HG03135 (cell line): ENCODE data around the gene SLC25A1.
A peak's percentile ranks its signal among the peaks of the same experiment; 100 is the strongest.

Experiments used
- ATAC-seq: cut with Tn5 transposase; IDR thresholded peaks from one replicate; pipeline ENCODE4 v1.9.1; 2021; ENCODE audit warnings: mild to moderate bottlenecking, moderate library complexity; ENCODE audit not compliant: unreplicated experiment

The SLC25A1 gene

DNA sequence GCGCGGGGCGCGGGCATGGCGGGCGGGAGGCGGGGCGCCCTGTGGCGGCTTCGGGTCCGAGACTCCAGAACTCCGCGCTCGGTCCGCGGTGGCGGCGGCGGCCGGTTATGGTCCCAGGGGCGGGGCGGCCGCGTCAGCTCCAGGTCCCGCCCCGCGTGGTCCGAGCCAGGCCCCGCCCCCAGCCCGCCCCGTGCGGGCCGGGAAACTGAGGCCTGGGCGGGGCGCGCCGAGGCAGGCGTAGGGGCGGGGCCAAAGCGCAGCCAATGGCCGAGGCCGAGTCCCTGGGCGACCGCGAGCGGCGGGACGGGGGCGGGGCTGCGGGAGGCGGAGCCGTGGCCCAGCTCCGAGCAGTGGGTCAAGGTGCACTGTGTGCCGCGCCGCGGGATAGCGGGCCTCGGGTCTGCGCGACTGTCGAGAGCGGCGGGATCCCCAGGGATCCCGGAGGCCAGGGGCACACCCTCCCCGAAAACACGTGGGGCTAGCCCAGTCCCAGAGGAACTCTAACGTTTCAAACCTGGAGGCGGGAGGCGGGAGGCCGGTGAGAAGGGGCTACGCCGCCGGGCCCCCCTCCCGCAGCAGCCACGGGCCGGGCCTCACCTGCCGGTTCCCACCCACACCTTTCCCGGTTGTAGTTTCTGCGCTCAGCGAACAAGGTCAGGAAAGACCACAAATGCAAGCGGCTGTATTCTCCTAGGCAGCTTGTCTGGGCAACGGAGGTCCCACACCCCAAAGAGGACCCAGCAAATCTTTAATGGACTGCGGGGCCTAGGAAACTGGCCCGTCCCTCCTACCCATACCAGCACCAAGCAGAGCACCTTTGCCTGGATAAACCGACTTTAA lies at the start of gene SLC25A1:
SLC25A1 (minus strand) TSS at position 80 of the 840 bp plus-strand sequence; CDS start at position 17, 63 bp downstream.
- peak; percentile 66 for ATAC-seq

DNA sequence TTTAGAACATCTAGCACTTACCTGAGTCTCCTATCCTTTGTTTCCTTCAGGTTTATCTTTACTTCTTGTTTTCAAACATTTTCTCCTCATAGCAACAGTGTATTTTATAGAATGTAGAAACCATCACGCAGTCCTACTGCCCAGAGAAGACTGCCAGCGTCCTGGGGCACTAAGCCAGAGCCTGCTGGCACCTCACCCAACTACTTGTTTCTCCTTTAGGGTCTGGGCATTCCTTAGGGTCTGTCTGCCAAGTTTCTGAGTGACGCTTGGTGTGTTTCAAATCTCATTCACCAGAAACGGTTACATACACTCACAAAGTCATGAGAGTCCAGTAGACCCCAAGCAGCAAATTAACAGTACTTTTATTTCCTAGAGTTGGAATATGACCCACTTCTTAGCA lies 49.6 kb upstream of the SLC25A1 start:
- no peak for ATAC-seq

DNA sequence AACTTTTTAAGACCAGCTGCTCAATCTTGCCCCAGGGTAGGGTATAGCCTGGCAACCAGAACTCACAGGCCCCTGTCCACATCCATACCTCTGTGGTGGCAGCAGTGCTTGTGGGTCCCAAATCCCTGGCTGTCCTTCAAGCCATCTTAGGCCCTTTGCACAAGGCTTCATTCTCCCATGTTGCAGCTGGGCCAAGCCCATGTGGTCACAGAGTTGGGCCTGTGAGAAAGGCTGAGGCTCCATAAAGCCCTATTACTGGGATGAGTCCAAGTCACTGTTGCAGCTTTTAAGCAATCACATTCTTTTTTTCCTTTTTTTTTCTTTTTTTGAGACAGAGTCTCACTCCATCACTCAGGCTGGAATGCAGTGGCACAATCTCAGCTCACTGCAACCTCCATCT lies 47.9 kb upstream of the SLC25A1 start:
- no peak for ATAC-seq

DNA sequence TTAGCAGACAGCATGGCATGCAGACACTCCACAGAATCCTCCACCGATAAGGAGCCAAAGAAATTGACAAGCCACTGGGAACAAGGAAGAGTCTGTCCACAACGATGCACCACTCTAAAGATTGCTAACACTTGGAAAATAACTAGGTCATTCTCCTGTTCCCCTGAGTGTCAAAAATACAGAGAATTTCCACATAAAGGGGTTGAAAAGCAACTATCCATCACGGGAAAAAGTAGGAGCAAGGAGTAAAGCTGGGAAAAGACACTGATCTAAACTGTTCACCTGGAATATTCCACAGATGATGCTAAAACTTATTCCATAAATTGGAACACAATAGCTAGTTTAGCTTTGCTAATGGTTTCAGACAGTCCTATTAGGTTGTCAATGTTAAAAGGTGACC lies 47.0 kb upstream of the SLC25A1 start:
- no peak for ATAC-seq

DNA sequence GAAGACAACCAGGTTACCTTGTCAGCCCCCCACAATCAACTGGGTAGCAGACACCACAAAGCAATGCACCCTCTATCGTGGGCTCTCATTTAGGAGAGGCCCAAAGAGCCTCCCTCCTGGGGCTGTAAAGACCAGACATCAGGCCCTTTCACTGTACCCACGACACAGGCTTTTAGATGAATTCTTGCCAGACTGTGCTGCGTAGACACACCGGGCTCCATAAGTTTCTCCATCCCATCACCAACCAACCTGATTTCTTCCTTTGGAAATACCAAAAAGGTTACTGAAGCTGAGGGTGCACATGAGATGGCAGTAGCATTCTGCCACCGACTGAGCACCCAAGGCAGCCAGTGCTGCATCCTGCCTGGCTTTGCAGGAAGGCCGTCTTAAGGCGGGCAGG lies 46.4 kb upstream of the SLC25A1 start:
- ATAC-seq, result no peak

DNA sequence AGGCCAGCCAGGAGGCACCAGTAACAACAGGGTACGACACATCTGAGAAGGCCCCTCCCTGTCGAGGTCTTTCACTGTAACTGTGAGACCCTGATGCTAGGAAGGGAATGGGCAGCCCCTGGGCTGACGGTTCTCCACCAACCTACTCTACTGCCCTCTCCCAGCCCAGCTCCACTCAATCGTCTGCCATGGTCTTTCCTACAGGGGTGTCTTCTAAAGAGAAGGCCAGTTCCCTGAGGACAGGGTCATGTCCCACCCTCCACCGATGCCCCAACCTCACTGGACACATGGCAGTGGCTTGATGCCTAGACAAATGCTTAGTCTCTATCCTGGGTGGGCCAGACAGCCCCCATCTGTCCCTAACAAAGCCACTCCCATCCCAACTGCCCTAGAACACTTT lies 46.0 kb upstream of the SLC25A1 start:
- ATAC-seq, result no peak

DNA sequence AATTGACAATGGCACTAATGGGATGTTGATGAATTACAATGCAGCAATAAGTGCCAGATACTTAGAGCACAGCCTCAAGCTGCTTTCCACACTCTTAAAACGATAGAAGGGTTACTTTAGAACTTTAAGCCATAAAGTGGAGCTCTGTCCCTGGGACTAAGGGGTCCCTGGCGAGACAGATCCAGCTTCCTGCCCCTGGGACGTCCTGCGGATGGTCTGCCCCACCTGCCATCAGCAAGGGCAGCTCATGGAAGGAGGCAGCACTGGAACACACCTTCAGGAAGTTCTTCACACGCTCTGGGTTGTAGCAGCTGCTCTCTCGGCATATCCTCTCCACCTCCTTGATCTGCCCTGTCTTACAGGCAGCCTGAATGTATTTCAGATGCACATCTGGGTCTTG lies 45.1 kb upstream of the SLC25A1 start:
- no peak for ATAC-seq

DNA sequence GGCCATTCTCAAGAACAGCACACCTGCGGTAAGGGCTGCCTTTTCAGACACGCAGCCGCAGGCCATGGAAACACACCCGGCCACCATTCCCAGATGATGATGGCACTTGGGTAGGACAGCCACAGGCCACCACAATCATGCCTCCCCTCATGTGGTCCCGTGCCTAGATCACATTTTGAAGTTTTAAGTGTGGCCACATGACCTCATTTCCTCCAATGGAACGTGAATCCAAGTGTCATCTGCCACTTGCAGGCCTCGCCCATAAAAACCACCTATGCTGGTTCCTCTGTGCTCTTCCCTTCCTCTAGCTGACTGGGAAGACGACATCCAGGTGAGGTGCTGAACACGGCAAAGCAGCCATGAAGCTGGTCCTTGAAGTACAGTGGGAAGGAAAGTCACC lies 44.6 kb upstream of the SLC25A1 start:
- ATAC-seq, result no peak

DNA sequence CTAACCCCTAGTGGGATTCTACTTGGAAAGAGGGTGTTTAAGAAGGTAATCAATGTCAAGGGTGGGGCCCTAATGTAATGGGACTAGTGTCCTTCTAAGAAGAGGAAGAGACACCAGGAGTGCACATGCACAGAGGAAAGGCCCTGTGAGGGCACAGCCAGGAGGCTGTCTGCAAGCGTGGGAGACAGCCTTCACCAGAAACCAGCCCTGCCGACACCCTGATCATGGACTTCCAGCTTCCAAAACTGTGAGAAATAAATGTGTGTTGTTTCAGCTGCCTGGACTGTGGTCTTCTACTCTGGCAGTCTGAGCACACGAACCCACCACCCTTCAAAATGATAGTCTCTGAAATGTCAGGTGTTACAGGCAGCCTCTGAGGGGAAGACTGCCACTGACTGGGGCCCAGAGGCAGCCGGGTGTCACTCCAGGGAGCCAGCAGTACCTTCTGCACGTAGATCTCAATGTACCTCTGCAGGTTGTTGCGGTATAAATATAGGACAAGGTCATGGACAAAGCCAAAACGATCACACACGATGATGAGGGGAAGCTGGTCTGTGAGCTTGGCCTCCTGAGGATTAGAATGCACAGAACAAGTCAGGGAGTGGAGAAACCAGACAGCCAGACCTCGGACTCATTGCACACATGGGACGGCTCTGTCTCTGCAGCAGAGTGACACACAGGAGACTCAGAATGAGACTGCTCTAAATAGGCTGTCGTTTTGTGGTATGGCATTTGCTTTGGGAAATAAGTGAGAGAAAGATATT lies 43.9 kb upstream of the SLC25A1 start:
- no peak for ATAC-seq

DNA sequence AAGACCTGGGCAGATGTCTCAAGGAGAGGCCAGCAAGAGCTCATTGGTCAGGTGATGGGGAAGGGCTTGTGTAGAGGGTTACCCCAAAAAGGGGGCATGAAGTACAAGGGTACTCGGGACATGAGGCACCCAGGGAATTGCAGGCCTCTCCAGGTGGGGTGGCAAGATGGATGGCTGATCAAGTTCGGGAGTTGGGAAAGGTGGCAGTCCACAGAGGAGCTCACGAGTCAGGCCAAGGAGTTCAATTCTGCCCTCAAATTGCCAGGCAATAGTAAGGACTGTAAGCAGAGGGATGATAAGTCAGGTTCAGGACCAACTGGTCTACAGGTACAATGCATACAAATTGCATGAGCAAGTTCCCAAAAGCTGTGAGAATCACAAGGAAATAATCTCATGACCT lies 42.3 kb upstream of the SLC25A1 start:
- no peak for ATAC-seq

DNA sequence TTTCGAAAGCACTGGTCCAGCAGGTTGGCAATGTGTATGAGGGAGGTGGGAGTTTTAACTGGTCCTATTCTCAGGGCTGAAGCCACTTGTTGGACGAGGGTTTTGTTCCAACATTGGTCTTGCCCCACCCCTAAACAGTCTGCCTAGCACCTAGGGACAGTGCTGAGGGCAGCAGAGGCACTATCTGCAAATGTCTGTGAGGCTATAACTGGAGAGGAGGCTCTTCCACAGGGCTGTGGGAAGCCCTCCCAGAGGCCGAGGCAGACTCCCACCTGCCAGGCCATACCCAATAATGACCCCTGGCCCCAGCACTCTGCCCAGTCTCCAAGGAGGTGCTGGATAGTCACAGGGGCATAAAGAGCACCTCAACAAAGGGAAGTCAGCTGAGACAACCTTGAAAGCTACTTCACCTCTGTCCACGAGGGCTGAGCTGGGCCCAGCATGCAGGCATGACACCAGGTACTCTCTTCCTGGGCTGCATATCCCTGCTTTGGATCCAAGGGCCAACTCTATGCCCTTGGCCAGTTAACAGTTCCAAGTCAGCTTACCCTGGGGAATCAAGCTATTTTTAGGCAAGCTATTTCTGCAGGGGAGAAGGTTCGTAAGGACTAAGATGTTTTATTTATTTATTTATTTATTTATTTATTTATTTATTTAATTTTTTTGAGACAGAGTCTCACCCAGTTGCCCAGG lies 40.2 kb upstream of the SLC25A1 start:
- no peak for ATAC-seq

DNA sequence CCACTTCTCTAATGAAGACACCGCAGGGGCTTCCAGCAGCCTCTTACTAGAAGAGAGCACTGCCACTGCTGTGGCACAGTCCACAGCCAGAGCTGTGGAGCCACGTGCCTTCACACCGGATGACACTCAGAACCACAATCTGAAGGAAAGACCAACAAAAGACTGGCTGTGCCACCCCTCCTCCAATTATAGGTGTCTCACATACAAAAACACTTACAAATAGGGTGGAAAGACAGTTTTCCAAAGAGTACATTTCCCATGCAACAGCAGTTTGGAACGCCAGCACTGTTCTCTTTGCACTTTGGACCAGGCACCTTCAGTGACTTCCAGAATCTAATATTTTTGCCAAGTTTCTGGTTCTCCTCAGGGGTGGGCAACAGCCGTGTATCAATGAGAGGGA lies 38.0 kb upstream of the SLC25A1 start:
- ATAC-seq, result no peak

DNA sequence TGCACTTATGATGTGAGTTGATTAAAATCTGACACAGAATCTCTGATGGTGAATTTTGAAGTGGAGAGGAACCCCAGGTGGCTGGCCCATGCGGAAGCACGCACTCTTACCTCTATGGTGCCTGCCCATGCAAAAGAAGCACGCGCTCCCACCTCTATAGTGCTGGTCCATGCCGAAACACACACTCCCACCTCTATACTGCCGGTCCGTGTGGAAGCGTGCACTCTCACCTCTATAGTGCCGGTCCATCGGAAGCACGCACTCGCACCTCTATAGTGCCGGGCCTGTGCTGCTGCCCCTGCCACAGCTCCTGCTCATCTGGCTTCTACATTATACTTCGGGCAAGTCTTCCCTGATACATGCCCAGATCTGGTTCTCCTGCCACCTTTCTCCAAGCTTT lies 36.8 kb upstream of the SLC25A1 start:
- no peak for ATAC-seq

DNA sequence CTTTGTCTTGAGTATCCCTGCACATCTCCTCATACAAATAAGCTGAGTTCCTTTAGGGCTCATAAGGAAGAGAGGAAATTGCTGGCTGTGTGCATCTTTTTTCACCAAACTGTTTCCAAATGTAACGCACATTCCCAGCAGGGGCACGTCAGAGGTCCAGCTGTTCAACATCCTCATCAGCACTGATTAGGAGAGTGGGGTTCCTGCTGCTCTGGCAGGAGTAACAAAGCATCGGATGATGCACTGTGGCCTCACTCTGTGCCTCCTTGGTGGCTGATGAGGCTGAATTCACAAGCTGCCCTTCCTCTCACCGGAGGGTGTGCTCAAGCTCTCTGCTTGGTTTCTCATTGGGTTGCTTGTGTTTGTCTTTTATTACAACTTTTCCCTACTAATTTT lies 35.5 kb upstream of the SLC25A1 start:
- ATAC-seq, result no peak

DNA sequence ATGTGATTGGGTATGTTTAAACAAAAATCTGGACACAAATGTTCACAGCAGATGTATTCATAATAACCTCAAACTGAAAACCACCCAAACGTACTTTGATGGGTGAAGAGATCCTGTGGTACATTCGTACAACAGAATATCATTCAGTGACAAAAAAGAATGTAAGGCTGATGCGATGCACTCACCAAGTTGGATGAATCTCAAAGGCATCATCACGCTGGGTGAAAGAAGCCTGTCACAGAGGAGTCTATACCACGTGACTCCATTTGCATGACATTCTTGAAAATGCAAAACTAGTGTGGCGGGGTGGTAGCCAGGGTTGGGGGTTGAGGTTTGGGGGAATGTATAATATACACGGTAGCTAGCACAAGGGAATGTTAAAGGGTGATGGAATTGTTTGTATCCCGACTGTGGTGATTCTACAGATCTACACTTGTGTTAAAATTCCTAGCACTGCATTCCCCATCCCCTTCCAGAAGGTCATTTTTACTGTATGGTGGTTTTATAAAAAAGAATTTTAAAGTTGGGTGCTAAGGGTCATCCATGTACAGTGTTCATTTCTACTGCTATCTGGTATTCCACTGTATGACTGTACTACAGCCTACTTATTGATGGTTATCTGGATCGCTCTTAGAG lies 35.0 kb upstream of the SLC25A1 start:
- no peak for ATAC-seq

DNA sequence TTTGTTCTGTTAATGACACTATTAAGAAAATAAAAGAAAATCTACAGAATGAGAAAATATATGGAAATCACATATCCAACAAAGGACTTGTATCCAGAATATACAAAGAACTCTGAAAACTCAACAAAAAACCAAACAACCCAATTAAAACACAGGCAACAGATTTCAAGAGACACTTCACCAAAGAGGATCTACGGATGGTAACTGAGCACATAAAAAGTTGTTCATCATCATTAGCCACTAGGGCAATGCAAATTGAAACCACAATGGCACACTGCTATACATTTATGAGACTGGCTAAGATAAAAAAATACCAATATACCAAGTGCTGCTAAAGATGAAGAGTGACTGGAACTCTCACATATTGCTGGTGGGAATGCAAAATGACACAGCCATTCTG lies 34.5 kb upstream of the SLC25A1 start:
- no peak for ATAC-seq

DNA sequence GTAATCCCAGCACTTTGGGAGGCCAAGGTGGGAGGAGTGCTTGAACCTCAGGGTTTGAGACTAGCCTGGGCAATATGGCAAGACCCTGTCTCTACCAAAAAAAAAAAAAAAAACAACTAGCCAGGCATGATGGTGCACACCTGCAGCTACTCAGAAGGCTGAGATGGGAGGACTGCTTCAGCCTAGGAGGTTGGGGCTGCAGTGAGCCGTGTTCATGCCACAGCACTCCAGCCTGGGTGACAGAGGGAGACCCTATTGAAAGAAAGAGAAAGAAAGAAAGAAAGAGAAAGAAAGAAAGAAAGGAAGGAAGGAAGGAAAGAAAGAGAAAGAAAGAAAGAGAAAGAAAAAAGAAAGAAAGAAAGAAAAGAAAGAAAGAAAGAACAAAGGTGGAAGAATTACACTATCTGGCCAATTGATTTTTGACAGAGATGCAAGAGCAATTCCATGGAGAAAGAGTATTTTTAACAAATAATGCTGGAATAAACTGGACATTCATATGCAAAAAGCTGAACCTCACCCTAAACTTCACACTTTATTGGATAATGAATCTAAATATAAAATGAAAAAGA lies 33.9 kb upstream of the SLC25A1 start:
- ATAC-seq, result no peak

DNA sequence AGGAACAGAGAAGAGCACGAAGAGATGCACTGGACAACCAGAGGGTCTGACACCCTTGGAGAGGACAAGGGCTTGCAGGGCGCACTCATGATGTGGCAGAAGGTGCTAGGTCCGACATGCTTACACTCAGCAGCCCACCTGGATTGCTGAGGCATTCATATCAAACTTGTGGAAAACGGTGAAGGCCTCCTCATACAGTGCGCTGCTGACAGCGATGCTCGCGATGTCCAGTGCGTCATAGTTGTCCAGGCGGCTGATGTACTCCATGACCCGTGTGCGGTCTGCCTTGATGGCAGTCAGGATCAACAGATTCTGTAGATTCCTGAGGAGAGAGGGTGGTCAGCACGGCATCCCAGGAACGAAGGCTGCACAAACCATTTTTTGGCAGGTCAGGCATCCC lies 31.7 kb upstream of the SLC25A1 start:
- no peak for ATAC-seq

DNA sequence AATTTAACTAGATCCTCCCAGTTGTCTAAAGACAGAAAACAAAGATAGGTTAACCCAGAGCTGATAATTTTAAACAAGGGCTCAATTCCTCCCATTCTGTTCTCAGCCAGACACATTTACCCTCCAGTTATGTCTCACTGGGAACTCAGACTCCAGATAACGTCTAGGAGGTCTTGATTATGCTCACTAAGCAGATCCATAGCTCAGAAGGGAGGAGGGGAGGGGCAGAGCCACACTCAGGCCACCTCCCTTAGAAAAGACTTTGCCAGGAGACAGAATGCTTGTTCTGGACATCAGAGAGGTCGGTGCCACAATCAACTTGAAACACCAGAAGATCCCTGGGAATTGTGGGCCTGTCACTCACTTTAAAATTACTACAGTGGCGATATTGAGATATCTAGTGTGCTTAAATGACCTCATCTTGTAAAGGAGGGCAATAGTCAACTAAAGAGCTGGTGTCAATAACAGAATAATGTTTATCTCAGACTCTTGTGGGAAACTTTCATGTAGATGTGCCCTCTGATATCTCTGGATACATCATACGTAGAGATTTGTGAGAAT lies 29.8 kb upstream of the SLC25A1 start:
- no peak for ATAC-seq

DNA sequence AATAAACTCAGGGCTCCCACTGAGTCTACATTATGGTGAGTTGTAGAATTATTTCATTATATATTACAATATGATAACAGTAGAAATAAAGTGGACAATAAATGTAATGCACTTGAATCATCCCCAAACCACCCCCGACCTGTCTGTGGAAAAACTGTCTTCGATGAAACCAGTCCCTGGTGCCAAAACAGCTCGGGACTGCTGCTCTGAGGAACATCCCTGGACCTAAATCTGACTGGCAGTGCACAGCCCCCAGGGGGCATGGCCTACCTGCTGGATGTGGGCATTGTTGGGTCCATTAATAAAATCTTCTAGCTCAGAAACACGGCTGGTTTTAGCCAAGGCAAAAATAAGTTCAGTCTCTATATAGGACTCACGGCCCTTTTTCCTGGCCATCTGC lies 29.3 kb upstream of the SLC25A1 start:
- no peak for ATAC-seq

DNA sequence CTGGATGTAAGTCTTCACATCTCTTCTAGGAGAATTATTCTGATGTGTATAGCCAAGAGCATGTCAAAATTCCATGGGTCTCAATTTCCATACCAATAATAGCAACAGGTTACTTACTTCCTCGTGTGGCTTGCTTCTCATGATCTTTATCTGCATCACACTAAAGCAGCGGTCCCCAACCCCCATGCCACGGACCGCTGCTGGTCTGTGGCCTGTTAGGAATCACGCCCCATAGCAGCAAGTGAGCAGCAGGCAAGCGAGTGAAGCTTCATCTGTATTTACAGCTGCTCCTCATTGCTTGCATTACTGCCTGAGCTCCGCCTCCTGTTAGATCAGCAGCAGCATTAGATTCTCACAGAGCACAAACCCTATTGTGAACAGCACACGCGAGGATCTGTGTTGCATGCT lies 28.9 kb upstream of the SLC25A1 start:
- ATAC-seq, result no peak
